PFSK-1 (cell line): ENCODE data around the gene TOP1.

Experiments used
- FOXP2 ChIP-seq: optimal IDR thresholded peaks from 2 replicates; pipeline ENCODE3; 2011; ENCODE audit warnings: borderline replicate concordance, control low read depth, inconsistent platforms; ENCODE audit not compliant: insufficient read depth; ENCODE audit errors: extremely low read length, extremely low read depth
- POLR2AphosphoS5 ChIP-seq: IDR thresholded peaks from 2 replicates; pipeline ENCODE4 v1.6.1; 2012; ENCODE audit warnings: low read depth, mild to moderate bottlenecking, control low read depth, low read length, moderate library complexity
- REST ChIP-seq, 2 experiments: IDR thresholded peaks; 2 replicates each; pipeline versions ENCODE4 v1.6.1 to v1.8.0; 2011 to 2012; ENCODE audit warnings: low read depth in 2 of 2, low read length in 2 of 2, control low read depth in 1 of 2, inconsistent platforms in 1 of 2, mild to moderate bottlenecking in 1 of 2, moderate library complexity in 1 of 2; ENCODE audit not compliant: insufficient read depth in 1 of 2
- SIN3A ChIP-seq: IDR thresholded peaks from 2 replicates; pipeline ENCODE4 v1.6.1; 2012; ENCODE audit warnings: mild to moderate bottlenecking, low read length, moderate library complexity, borderline replicate concordance; ENCODE audit not compliant: insufficient read depth

- TF ChIP-seq POLR2AphosphoS5 (0 out of 2 replicates have a peak, but pooled peaks have one; percentile 22), FOXP2 (peak; percentile 97), REST (IDR thresholded peaks at IDR 0.05; ENCODE audit: insufficient read depth in 1 of 2, low read depth in 2 of 2, low read length in 2 of 2) (peak in 1 of 2 experiments; percentile 54; a peak in 1 of 4 replicates), SIN3A (peak; percentile 92)
Measured at GRCh38 chr20:41003143-41003935, 25.3 kb upstream of the TOP1 start.
